EL (cell line): ENCODE measurements around the gene RMC1.
"Not testable (repeated sequence)": the region's sequence is repeated elsewhere in the genome, so short reads cannot be mapped to it uniquely, and the experiment has no call there.

Source experiments
- DNase-seq: peaks from one replicate; pipeline ENCODE4 v3.0.0-alpha.2; 2016

RMC1 gene

DNA sequence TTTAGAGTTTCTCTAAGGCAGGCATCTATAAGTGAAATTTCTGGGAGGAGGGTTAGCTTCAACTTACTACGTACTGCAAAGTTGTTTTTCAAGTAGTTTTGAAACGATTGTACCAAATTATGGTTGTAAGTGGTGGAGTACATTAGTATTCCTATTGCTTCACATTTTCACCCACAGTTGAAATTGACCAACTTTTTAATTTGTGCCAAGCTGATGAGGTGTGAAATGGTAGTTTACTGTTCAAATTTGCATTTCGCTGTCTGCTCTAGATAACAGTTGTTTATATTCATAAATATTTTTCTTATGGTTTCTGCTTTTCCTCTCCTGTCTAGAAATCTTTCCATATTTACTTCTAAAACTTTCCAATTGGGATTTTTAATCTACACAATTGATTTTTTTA, 64.4 kb downstream of the RMC1 start:
- no peak for DNase-seq

DNA sequence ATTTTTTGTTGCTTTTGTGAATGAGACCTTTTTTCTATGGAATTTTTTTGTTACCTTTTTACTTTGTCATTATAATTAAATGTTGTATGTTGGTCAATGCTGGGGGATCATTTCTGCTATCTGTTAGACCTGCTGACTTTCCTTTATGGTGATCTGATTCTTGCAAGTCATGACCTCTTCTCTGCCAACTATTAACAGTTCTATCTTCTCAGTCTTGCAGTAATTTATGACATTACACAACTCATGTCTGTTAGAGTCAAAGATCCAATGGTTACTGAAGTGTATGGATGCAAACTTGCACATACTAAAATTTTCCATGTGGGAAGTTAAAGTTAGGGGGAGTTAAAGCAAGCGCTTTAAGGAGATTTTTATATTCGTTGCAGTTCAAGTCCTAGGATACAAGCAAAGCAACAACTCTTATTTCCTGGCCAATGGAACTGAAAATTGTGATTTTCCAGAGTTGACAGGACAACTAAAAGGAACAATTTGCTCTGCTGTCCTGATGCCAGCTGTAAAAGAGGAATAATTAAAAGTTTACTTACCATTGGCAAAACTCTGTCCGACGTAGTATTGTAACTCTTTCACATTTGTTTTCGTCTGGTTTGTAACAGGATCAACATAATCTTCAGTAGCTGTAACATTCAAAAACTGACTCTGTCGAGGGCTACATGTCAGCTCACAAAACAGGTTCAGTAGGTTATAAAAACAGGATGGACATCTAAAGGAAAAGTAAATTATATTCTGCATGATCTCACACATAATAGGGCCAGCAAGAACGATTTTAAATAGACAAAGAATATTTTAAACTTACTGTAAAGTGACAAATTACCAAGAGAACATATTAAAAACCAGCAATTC, 65.2 kb downstream of the RMC1 start:
- DNase-seq = no peak

DNA sequence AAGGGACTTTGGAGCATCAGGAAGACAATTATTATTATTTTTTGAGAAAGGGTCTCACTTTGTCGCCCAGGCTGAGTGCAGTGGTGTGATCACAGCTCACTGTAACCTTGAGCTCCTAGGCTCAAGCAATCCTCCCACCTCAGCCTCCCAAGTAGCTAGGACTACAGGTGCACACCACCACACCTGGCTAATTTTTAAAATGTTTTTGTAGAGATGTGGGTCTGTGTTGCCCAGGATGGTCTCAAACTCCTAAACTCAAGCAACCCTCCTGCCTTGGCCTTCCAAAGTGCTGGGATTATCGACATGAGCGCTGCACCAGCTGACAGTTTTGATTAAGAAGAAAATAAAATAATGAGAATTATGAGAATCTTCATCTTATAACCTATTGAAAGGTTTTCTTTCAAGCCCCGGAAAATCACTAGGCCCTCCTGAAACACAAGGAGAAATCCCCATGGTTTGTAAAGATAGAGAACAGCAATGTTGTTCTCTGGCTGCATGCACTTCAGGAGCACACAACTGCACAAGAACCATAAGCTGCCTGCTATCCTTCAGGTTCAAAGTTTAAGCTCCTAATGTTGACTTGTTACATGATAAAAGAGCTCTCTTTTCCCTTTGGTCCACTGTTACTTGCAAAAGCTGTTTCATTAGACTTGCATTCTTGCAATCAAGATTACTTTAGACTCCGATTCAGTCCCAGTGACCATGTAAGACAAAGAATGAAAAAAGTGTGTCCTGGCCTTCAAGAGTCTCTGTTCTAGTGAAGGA, 66.2 kb downstream of the RMC1 start:
- no peak for DNase-seq

DNA sequence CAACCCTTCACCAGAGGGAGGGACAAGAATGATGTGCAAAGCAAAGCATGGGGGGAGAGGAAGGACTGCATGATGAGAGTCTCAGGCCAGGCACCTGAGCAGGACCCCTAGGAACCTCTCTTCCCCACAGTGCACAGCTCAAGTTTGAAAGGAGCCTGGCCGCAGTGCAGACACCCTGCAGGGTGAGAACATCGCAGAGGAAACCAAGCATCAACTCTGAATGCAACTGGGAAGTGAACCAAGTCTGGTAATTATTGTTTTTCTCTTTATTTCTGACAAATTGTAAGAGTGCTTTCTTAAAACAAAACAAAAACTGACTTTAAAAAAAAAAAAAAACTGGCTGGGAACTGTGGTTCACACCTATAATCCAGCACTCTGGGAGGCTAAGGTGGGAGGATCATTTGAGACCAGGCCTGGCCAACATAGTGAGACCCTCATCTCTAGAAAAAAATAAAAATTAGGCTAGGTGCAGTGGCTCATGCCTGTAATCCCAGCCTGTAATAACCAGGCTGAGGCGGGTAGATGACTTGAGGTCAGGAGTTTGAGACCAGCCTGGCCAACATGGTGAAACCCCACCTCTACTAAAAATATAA, 67.7 kb downstream of the RMC1 start:
- no peak for DNase-seq

DNA sequence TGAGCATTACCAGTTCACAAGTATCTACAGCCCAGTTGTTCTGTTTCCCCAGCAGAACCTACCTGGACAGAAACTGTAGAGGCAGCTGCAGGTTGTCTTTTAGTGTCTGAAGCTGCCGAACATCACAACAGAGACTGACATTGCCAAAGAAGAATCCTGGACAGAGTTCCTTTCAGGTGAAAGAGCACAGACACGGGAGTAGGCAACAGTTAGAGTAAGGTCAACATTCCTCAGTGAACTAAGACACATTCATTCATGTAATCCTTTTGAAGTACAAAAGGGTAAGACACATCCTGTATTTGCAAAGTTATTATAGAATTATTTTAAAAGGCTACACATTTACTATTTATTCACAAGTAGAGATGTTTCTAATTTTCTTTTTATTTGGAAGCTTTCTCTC, 68.7 kb downstream of the RMC1 start:
- DNase-seq = no peak

DNA sequence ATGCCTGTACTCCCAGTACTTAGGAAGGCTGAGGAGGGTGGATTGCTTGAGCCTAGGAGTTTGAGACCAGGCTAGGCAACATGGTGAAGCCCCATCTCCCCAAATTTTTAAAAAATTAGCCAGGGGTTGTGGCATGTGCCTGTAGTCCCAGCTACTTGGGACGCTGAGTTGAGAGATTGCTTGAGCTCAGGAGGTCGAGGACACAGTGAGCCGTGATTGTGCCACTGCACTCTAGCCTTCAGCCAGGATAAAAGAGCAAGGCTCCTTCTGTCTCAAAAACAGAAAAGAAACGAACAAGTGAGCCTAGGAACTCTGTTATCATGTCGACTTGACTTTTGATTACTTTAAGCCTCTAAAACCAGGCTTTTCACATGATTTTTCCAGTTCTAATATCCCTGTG, 69.3 kb downstream of the RMC1 start:
- DNase-seq = no peak

DNA sequence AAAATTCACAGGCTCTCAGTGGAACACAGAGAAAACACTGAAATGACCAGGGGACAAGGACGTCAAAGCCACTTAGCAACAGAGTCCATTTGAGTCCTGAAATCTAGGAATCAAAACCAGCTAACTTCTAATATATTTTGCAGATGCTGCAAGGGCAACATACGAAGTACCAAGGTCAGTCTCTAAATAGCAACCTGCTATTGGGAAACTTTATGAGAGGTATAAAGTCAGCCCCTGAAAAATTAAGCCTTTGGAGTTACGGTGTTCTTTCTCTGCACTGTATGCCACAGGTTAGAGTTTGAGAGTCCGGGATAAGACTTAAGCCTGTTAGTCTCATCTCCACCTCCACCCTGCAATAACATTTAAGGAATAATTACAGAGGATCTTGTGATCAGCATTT, 69.7 kb downstream of the RMC1 start:
- DNase-seq = no peak

DNA sequence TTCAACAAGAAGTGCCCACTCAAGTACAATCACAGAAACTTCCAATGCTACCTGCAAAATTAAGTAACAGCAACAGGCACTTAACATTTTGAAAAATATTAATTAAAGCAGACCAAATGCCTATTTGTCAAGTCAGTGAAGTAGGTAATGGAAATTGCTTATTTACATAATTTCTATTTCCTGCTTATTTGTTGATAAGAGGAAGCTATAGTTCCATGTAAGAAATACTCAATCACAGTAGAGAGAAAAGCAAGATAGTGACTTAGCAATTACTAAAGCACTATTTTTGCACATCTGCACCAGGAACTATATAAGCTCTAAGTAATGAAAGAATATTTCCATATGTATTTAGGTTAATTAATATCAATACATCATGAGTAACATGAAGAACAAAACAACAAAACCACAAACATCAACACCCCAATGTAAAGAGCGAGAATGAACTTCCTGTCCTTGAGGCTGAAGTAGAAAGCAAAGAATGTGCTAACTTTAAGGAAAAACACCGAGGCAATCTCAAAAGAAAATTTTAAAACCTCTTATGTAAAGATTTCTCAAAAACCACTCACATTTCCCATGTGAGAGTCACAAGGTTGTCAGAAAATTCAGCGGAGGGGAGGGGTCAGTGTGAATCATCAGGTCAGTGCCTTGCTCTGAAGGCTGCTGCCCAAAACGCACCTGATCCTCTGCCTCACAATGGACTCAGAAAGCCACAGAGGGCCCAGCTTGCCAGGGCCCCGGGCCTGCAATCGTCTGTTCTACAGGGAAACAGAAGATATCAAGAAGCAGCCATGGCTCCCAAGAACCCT, 70.5 kb downstream of the RMC1 start:
- DNase-seq = peak; percentile 77

DNA sequence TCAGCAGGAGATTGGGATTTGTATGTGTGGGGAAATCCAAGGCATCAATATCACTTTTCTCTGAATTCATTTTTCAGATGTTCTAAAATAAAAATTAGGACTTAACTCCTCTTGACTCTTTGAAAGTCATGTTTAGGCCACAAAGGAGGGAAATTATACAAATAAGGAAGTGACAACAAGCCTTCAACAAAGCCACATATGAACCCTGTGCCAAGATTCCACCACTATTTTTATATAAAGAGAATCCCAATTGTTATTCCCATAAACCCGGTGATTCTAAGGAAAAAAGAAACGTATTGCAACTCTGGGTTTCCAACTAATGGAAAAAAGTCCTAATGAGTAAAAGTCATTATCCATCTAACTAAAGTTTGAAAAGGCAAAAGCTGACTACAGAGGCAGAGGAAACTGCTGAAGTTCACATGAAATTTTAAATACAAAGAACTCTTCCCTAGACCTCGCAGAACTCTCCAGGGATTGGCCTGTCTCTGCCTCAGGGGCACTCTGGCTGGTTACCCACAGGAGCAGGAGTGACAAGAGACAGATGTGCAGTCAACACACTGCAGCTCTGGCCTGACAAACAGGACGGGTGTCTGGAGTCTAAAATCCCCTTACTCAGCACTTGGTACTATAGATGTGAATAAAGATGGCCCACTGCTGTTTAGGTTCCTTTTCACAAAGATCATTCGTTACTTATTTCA, 71.4 kb downstream of the RMC1 start:
- no peak for DNase-seq

DNA sequence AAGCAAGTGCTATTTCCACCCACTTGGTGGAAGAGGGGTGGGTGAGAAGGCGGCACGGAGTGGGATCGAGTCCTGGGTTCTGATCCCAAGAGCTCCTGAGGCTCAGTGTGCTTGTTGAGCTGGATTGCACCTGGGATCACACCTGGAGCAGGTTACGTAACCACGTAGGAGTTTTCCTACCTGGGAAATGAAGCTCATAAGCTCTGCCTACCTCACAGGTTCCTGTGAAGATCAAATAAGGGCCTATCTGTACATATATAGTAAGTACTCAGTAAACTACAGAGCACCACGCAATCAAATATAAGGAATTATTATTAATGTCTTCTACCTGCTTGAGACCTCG, 72.0 kb downstream of the RMC1 start:
- no peak for DNase-seq

DNA sequence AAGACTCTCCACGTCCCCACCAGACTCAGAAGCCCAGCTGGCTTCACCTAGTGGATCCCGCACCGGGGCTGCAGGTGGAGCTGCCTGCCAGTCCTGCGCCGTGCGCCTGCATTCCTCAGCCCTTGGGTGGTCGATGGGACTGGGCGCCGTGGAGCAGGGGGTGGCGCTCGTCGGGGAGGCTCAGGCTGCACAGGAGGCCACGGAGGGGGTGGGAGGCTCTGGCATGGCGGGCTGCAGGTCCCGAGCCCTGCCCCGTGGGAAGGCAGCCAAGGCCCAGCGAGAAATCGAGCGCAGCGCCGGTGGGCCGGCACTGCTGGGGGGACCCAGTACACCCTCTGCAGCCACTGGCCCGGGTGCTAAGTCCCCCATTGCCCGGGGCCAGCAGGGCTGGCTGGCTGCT, 74.2 kb downstream of the RMC1 start:
- not testable (repeated sequence) for DNase-seq

DNA sequence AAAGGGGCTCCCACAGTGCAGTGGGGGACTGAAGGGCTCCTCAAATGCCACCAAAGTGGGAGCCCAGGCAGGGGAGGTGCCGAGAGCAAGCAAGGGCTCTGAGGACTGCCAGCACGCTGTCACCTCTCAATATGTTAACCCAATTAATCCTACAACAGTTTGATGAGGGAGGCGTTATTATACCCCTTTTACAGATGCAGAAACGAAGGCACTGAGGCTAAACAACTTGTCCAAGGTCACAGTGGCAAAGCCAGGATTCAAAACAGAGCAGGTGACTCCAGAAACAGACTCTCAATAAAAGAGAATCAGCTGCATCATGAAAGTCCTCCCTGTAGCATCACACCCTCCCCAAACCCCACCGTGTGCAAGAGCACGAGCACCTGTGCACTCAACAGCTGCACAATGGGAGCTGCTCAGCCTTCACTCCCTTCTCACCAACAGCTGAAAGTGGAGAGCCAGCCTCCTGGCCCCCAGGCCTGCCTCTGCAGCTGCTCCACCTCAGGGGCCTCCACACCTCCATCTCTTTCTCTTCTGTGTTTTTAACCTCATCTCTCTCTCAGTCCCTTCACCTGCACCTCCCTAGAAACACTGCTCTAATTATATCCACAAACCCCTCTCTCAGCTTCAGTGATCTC, 74.9 kb downstream of the RMC1 start:
- no peak for DNase-seq

DNA sequence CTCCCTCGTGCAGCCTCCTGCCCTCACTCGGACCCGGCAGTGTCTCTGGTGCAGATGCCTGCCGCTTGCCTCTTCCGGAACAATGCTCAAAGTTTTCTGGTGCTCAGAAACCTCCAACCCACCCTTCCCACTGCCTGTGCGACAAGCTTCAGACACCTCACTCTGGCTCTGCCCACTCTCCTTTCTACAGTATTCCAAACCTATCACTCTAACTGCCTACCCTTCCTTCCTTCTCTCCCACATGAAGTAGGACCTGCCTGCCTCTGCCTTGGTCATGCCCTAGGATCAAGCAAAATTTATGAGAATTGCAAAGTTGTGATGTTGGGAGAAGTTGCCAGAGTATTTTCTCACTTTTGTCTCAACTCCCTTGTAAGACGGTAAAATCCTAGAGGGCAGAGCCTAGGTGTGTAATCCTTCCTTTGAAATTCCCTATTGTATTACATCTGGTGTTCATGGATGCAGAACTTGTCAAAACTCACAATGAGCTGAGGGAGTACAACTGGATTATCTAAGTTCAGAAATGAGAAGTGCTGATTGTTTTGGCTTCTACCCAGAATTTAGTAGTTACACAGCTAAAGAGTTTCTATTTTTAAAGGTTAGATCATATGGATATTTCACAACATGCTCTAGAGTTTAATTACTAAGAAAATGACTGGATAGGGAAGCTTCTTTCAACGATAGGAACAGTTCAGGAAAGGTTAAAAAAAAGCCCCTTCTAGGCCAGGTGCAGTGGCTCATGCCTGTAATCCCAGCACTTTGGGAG, 75.8 kb downstream of the RMC1 start:
- DNase-seq = peak; percentile 22

DNA sequence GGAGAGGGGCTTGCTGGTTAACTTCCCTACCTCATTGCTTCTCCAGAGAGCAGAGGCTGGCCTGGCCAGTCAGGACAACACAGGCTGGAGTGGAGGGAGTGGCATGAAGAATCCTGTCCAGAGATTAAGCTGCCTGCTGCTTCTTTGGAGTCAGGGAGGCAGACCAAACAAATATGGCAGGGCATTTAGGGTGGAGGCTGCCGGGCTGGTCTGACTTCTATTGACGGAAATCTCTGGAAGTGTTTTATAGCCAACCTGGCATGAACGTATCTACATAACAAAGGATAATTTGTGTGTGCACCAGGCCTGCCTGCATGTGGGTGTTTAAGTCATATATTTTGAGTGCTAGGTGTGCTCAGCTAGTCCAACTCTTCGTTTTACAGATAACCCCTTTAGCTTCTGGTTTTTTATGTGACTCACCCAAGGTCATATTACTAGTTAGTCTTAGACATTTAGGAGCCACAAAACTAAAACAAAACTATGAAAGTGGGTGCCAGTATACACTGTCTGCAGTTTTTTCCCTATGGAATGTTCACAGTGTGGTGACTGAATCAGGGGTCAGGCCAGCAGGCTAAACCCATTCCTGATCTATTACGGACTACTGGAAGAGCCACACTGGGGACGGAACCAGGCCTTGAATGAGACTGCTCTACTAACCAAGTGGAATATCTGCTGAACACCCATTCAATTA, 77.5 kb downstream of the RMC1 start:
- DNase-seq = peak; percentile 90
